Panc1 (cell line): ENCODE results near the gene SCLY. TPM values are rescaled to one million over a fixed set of nuclear protein-coding genes. Genes with fewer than 3 reads are reported as not detected.

Experiments
- ATAC-seq: fragments of 200-7000 bp; cut with Tn5 transposase; 2 replicates; pipeline ENCODE4 v1.9.1; 2020; ENCODE audit warnings: mild to moderate bottlenecking, moderate library complexity
- BruUV-seq: library from RNA; stranded (reverse); fragments of 400-500 nt; replicated peaks from 2 replicates; lab custom pipeline; 2021; lab: Mats Ljungman, UMichigan
- CTCF ChIA-PET: fragments of 300-600 bp; sonication (Branson Sonifier 250); formaldehyde crosslinking; loops from one replicate; lab custom pipeline; 2022; ENCODE audit warnings: antibody characterized with exemption; lab: Charles Lee
- POLR2A ChIA-PET: fragments of 300-600 bp; sonication (Branson Sonifier 250); formaldehyde crosslinking; loops from one replicate; lab custom pipeline; 2022; ENCODE audit warnings: antibody characterized with exemption; lab: Charles Lee
- DNase-seq: peaks from one replicate; pipeline ENCODE4 v3.0.0-alpha.2; 2010; ENCODE audit warnings: low read depth, low spot score
- H3K27ac ChIP-seq: 2 replicates; pipeline ENCODE4 v1.5.1; 2011; ENCODE audit warnings: mild to moderate bottlenecking, low read length, inconsistent platforms
- H3K27me3 ChIP-seq: fragments of 200-500 bp; sonication (Bioruptor generic); 2 replicates; pipeline ENCODE4 v1.6.0; 2014; ENCODE audit warnings: low read length, inconsistent platforms; ENCODE audit not compliant: control insufficient read depth, insufficient read depth
- H3K36me3 ChIP-seq: fragments of 200-500 bp; sonication (Bioruptor generic); 2 replicates; pipeline ENCODE4 v1.5.1; 2014; ENCODE audit warnings: inconsistent platforms, mild to moderate bottlenecking, low read length, moderate library complexity; ENCODE audit not compliant: control insufficient read depth, insufficient read depth
- H3K4me1 ChIP-seq: 2 replicates; pipeline ENCODE4 v1.5.1; 2011; ENCODE audit warnings: inconsistent platforms, mild to moderate bottlenecking, low read length, moderate library complexity; ENCODE audit not compliant: control insufficient read depth, insufficient read depth
- H3K4me3 ChIP-seq, 2 experiments: 2 replicates each; pipeline ENCODE4 v1.5.1; 2011 to 2012; ENCODE audit warnings: low read depth in 2 of 2, low read length in 2 of 2, mild to moderate bottlenecking in 2 of 2, inconsistent platforms in 1 of 2, moderate library complexity in 1 of 2
- H3K9me3 ChIP-seq: fragments of 200-500 bp; sonication (Bioruptor generic); 2 replicates; pipeline ENCODE4 v1.5.1; 2014; ENCODE audit warnings: low read depth, mild to moderate bottlenecking, inconsistent platforms, low read length, moderate library complexity; ENCODE audit not compliant: control insufficient read depth, insufficient read depth
- CTCF ChIP-seq: fragments of 450-650 bp; IDR thresholded peaks from 2 replicates; pipeline ENCODE4 v1.5.1; 2017; ENCODE audit warnings: mild to moderate bottlenecking
- POLR2AphosphoS5 ChIP-seq: IDR thresholded peaks from 2 replicates; pipeline ENCODE4 v1.6.1; 2012; ENCODE audit warnings: mild to moderate bottlenecking, low read depth, low read length, moderate library complexity
- REST ChIP-seq, 2 experiments: IDR thresholded peaks; 2 replicates each; pipeline ENCODE4 v1.6.1; 2011 to 2012; ENCODE audit warnings: low read depth in 2 of 2, control low read depth in 1 of 2, low read length in 1 of 2, mild to moderate bottlenecking in 1 of 2, moderate library complexity in 1 of 2; ENCODE audit not compliant: insufficient read depth in 1 of 2
- SIN3A ChIP-seq: IDR thresholded peaks from 2 replicates; pipeline ENCODE4 v1.6.1; 2012; ENCODE audit warnings: low read depth, mild to moderate bottlenecking, low read length, moderate library complexity, borderline replicate concordance; ENCODE audit not compliant: insufficient read depth
- TCF7L2 ChIP-seq: IDR thresholded peaks from 2 replicates; pipeline ENCODE4 v1.6.1; 2011; ENCODE audit warnings: mild to moderate bottlenecking, low read depth, low read length, inconsistent platforms
- in situ Hi-C: cut with HindIII; loops from 2 replicates; pipeline ENCODE4 v1.10.0; 2016; ENCODE audit warnings: low sequenced_read_pairs, low pct_unique_long_range_greater_than_20kb
- intact Hi-C: fragments of 100-400 bp; cut with micrococcal nuclease; formaldehyde crosslinking; loops from one replicate; pipeline ENCODE4 v1.10.0; 2022; ENCODE audit not compliant: unreplicated experiment
- total RNA-seq: library from RNA; stranded (reverse); gene quantifications from one replicate; pipeline ENCODE4 v1.2.1, GENCODE V29; 2021; ENCODE audit not compliant: unreplicated experiment

Gene SCLY
- total RNA-seq, 1 experiment from 2014 or later, result 31.4 TPM

GRCh38 chr2:238140040-238140439 lies 79.2 kb downstream of the SCLY start:
- POLR2A ChIA-PET, result no interaction called here
- no TSS peak for BruUV-seq
- intact Hi-C loops (no loop called here), in situ Hi-C loops (no loop called here)
- H3K27me3 ChIP-seq, result no peaks in the 10 kb centered on the region
- no peak for TF ChIP-seq CTCF
- no peak for TF ChIP-seq REST (IDR thresholded peaks at IDR 0.05; ENCODE audit: insufficient read depth in 1 of 2, low read depth in 2 of 2, low read length in 1 of 2)
- TF ChIP-seq SIN3A, result no peak
- no peak for TF ChIP-seq TCF7L2
- TF ChIP-seq POLR2AphosphoS5, result no peak
- peaks cover 35% of the 10 kb centered on the region for H3K4me1 ChIP-seq
- H3K9me3 ChIP-seq, result no peaks in the 10 kb centered on the region
- no peak overlapping the region for H3K27ac ChIP-seq
- no peak overlapping the region for H3K4me3 ChIP-seq
- DNase-seq (no peak), ATAC-seq (no peak)
- no peaks in the 10 kb centered on the region for H3K36me3 ChIP-seq
- CTCF ChIA-PET, result no interaction called here

GRCh38 chr2:238140721-238141540 lies 80.1 kb downstream of the SCLY start:
- H3K4me1 ChIP-seq, result peaks cover 35% of the 10 kb centered on the region
- DNase-seq (no peak), ATAC-seq (no peak)
- intact Hi-C loops (no loop called here), in situ Hi-C loops (no loop called here)
- no peaks in the 10 kb centered on the region for H3K9me3 ChIP-seq
- no peaks in the 10 kb centered on the region for H3K36me3 ChIP-seq
- ChIA-PET CTCF (no interaction called here), POLR2A (interaction anchor here (0.6 kb wide), 1 partner anchor 8 kb away, joined by 3 read pairs; no protein-coding TSS in a partner anchor)
- no peak overlapping the region for H3K27ac ChIP-seq
- no peak for TF ChIP-seq REST (IDR thresholded peaks at IDR 0.05; ENCODE audit: insufficient read depth in 1 of 2, low read depth in 2 of 2, low read length in 1 of 2)
- TF ChIP-seq CTCF, result no peak
- no peak for TF ChIP-seq POLR2AphosphoS5
- TF ChIP-seq TCF7L2, result no peak
- no peak for TF ChIP-seq SIN3A
- H3K4me3 ChIP-seq, result no peak overlapping the region
- H3K27me3 ChIP-seq, result no peaks in the 10 kb centered on the region
- no TSS peak for BruUV-seq
